Tibial nerve (tissue), 4 donors: ENCODE measurements around the gene COX17. TPM values are rescaled to one million over a fixed set of nuclear protein-coding genes. Genes with fewer than 3 reads are reported as not detected.
"Not testable (repeated sequence)": the region's sequence is repeated elsewhere in the genome, so short reads cannot be mapped to it uniquely, and the experiment has no call there.

ENCODE experiments used
- DNase-seq, 2 donors: peaks; one replicate each; pipeline ENCODE4 v3.0.0-alpha.2; 2019; ENCODE audit warnings: low spot score in 2 of 2
- H3K27ac ChIP-seq, 4 donors: fragments of 200-600 bp; sonication (generic) in 3 of 4; one replicate each; pipeline ENCODE4 v1.5.1; 2017 to 2019; ENCODE audit warnings: mild to moderate bottlenecking in 1 of 4
- H3K27me3 ChIP-seq, 2 donors: fragments of 200-600 bp; sonication (generic) in 1 of 2; one replicate each; pipeline versions ENCODE4 v1.5.1 to v1.6.0; 2017 to 2019
- H3K36me3 ChIP-seq, 3 donors: fragments of 200-600 bp; sonication (generic); one replicate each; pipeline ENCODE4 v1.5.1; 2018 to 2019
- H3K4me1 ChIP-seq, 4 donors: fragments of 200-600 bp; sonication (generic) in 3 of 4; one replicate each; pipeline ENCODE4 v1.5.1; 2017 to 2019
- H3K4me3 ChIP-seq, 4 donors: fragments of 200-600 bp; sonication (generic) in 3 of 4; one replicate each; pipeline ENCODE4 v1.5.1; 2017 to 2019; ENCODE audit warnings: mild to moderate bottlenecking in 1 of 4, moderate library complexity in 1 of 4
- H3K9me3 ChIP-seq, 4 donors: fragments of 200-600 bp; sonication (generic) in 3 of 4; one replicate each; pipeline ENCODE4 v1.5.1; 2017 to 2019
- EP300 ChIP-seq, 2 donors: sonication (generic); formaldehyde crosslinking; IDR thresholded peaks; one replicate each; pipeline ENCODE4 v1.6.1; 2017; ENCODE audit warnings: antibody characterized with exemption in 2 of 2, mild to moderate bottlenecking in 1 of 2
- POLR2A ChIP-seq, 2 donors: fragments of 450-650 bp; IDR thresholded peaks; one replicate each; pipeline ENCODE4 v1.6.1; 2017; ENCODE audit warnings: antibody characterized with exemption in 2 of 2, mild to moderate bottlenecking in 2 of 2, moderate library complexity in 2 of 2
- WGBS, 2 donors: methylation state at CpG; one replicate each; pipeline ENCODE4 v1.1.5; 2018; 5-methylcytosine and 5-hydroxymethylcytosine counted together
- total RNA-seq, 4 donors: library from RNA; depleted of rRNA; stranded (reverse); fragments of >200 nt; gene quantifications; one replicate each; pipeline ENCODE4 v1.1.0, GENCODE V29; 2016
- TF ChIP-seq, protein P1 (sequence below), 5 experiments: fragments of 200-600 bp in 3 of 5; fragments of 450-650 bp in 2 of 5; sonication (generic) in 3 of 5; IDR thresholded peaks; one replicate each; pipeline ENCODE4 v1.5.1; 2016 to 2019; ENCODE audit warnings: antibody characterized with exemption in 5 of 5, mild to moderate bottlenecking in 3 of 5, moderate library complexity in 2 of 5

The COX17 gene
- total RNA-seq, 4 donors from 2014 or later, result 17.8 to 40.8 (median 35.1) TPM

DNA sequence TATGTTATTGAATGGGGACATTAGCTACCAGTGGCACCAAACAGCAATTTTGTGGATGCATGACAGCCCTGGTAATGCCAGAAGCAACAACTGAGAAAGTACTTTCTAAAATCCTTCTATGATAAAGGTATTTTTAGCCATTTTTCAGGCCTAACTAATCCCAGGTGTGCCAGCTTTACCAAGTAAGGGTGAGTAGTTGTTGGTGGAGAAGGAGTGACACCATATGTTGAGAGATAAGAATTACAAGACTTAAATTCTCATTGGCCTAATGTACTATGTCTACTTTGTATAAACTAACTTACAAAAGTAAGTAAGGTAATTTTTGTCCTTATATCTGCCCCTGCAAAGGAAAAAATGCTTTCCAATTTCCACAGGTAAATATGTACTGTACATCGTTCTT, 4.1 kb upstream of the COX17 start:
- Histone ChIP-seq H3K4me3 (no peak overlapping the region), H3K27me3 (no peaks in the 10 kb centered on the region), H3K9me3 (no peaks in the 10 kb centered on the region), H3K36me3 (no peaks in the 10 kb centered on the region), H3K27ac (no peak overlapping the region), H3K4me1 (peaks cover 0 to 12% (median 3%) of the 10 kb centered on the region in 4 donors)
- no peak for DNase-seq
- WGBS, 2 donors, result 55 to 69% methylated on average over 1 of the region's 1 CpG
- TF ChIP-seq, protein P1, sequence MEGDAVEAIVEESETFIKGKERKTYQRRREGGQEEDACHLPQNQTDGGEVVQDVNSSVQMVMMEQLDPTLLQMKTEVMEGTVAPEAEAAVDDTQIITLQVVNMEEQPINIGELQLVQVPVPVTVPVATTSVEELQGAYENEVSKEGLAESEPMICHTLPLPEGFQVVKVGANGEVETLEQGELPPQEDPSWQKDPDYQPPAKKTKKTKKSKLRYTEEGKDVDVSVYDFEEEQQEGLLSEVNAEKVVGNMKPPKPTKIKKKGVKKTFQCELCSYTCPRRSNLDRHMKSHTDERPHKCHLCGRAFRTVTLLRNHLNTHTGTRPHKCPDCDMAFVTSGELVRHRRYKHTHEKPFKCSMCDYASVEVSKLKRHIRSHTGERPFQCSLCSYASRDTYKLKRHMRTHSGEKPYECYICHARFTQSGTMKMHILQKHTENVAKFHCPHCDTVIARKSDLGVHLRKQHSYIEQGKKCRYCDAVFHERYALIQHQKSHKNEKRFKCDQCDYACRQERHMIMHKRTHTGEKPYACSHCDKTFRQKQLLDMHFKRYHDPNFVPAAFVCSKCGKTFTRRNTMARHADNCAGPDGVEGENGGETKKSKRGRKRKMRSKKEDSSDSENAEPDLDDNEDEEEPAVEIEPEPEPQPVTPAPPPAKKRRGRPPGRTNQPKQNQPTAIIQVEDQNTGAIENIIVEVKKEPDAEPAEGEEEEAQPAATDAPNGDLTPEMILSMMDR (IDR thresholded peaks at IDR 0.05), result peak in 2 of 5 experiments; percentile 9 to 14
- no peak for TF ChIP-seq POLR2A (IDR thresholded peaks at IDR 0.05)

DNA sequence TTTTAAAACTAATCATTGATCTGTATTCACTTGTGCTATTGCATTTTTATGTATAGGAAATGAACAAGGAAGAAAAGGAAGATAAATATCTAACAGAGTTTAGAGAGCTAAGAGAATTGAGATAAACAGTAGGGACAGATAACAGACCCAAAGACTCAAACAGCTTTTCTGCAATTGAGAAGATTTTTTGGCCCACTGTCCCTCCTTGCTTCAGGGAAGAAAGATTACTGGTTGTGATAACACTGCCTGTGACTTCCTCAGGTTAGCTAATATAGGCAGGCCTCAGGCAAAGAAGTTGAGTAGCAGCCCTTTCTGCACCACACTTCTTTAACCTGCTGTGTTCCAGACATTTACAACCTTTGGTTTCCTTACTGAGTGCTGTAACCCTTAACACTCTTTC, 2.7 kb upstream of the COX17 start:
- no peaks in the 10 kb centered on the region for H3K27me3 ChIP-seq
- no peak for DNase-seq
- H3K4me1 ChIP-seq, result peaks cover 0 to 26% (median 13%) of the 10 kb centered on the region in 4 donors
- TF ChIP-seq, protein P1 (IDR thresholded peaks at IDR 0.05), result no peak
- TF ChIP-seq EP300 (IDR thresholded peaks at IDR 0.05) (no peak), POLR2A (IDR thresholded peaks at IDR 0.05) (no peak)
- H3K36me3 ChIP-seq, result peaks cover 0 to under 1% (median 0%) of the 10 kb centered on the region in 3 donors
- H3K27ac ChIP-seq, result no peak overlapping the region
- H3K4me3 ChIP-seq, result no peak overlapping the region
- no peaks in the 10 kb centered on the region for H3K9me3 ChIP-seq

DNA sequence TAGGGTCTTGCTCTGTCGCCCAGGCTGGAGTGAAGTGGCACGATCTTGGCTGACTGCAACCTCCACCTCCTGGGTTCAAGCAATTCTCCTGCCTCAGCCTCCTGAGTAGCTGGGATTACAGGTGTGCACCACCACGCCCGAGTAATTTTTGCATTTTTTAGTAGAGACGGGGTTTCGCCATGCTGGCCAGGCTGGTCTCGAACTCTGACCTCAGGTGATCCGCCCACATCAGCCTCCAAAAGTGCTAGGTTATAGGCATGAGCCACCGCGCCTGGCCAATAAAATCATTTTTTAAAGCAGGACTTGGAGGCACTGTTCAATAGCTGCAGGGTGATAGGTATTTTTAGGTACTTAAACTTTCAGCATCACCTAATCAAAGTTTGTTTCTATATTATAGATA, 1.0 kb upstream of the COX17 start:
- Histone ChIP-seq H3K36me3 (peaks cover 0 to 17% (median 0%) of the 10 kb centered on the region in 3 donors), H3K27ac (peak overlapping the region in 2 of 4 donors; percentile 91 to 96), H3K4me1 (peaks cover 0 to 26% (median 13%) of the 10 kb centered on the region in 4 donors)
- WGBS, 2 donors, result 97 to 98% methylated on average over 10 of the region's 10 CpGs
- H3K27me3 ChIP-seq, DNase-seq, H3K9me3 ChIP-seq, H3K4me3 ChIP-seq: not testable (repeated sequence)

DNA sequence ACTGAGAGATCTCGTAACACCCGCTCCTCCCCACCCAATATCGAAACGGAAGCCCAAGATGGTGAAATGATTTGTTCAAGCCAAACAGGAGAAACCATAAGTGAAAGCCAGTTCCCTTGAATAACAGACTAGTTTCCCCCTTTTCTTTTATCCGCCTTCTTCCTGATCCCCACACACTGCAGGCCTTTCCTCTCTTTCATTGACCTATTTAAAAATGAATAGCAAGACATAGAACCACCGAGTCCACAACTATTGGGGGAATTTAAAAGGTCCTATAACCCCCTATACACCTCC, 382 bp upstream of the COX17 start:
- TF ChIP-seq POLR2A (IDR thresholded peaks at IDR 0.05) (no peak), EP300 (IDR thresholded peaks at IDR 0.05) (no peak)
- TF ChIP-seq, protein P1 (IDR thresholded peaks at IDR 0.05), result no peak
- H3K27me3 ChIP-seq, result no peaks in the 10 kb centered on the region
- peak overlapping the region; percentile 91 to 96 (median 94) for H3K27ac ChIP-seq
- no peaks in the 10 kb centered on the region for H3K9me3 ChIP-seq
- peaks cover 0 to 23% (median 4%) of the 10 kb centered on the region in 3 donors for H3K36me3 ChIP-seq
- 3 to 7% methylated on average over 6 of the region's 6 CpGs for WGBS, 2 donors
- no peak for DNase-seq
- H3K4me3 ChIP-seq, result peak overlapping the region; percentile 63 to 78 (median 68)
- peaks cover 0 to 26% (median 13%) of the 10 kb centered on the region in 4 donors for H3K4me1 ChIP-seq

- no peak for DNase-seq
- H3K4me1 ChIP-seq, result peaks cover 0 to 26% (median 13%) of the 10 kb centered on the region in 4 donors
- TF ChIP-seq, protein P1 (IDR thresholded peaks at IDR 0.05), result no peak
- TF ChIP-seq POLR2A (IDR thresholded peaks at IDR 0.05) (no peak), EP300 (IDR thresholded peaks at IDR 0.05) (no peak)
- H3K27ac ChIP-seq, result peak overlapping the region; percentile 91 to 96 (median 94)
- H3K9me3 ChIP-seq, result no peaks in the 10 kb centered on the region
- WGBS, 2 donors, result 53 to 68% methylated on average over 1 of the region's 1 CpG
- H3K27me3 ChIP-seq, result no peaks in the 10 kb centered on the region
- peaks cover 0 to 39% (median 4%) of the 10 kb centered on the region in 3 donors for H3K36me3 ChIP-seq
- H3K4me3 ChIP-seq, result peak overlapping the region; percentile 63 to 78 (median 68)
These were observed 1.2 kb downstream of the COX17 start for GRCh38 chr3:119676020-119676419.
